OCI-LY7 (cell line): ENCODE data around the gene TAOK2. TPM values are rescaled to one million over a fixed set of nuclear protein-coding genes. Genes with fewer than 3 reads are reported as not detected.

Source experiments
- BruUV-seq: library from RNA; stranded (reverse); fragments of 400-500 nt; replicated peaks from 2 replicates; lab custom pipeline; 2021; lab: Mats Ljungman, UMichigan
- CTCF ChIA-PET: fragments of 300-600 bp; sonication (Branson Sonifier 250); formaldehyde crosslinking; loops from one replicate; lab custom pipeline; 2022; ENCODE audit warnings: antibody characterized with exemption; ENCODE audit not compliant: unreplicated experiment; lab: Charles Lee
- POLR2A ChIA-PET: fragments of 300-600 bp; sonication (Branson Sonifier 250); formaldehyde crosslinking; loops from one replicate; lab custom pipeline; 2022; ENCODE audit warnings: antibody characterized with exemption; lab: Charles Lee
- DNase-seq: peaks from one replicate; pipeline ENCODE4 v3.0.0-alpha.2; 2015; ENCODE audit warnings: low spot score
- H2AFZ ChIP-seq: fragments of 200-600 bp; sonication (generic), shearing (Covaris generic); 2 replicates; pipeline ENCODE4 v1.6.1; 2014; ENCODE audit warnings: mild to moderate bottlenecking, antibody characterized with exemption, low read length, moderate library complexity
- H3K27ac ChIP-seq: fragments of 200-600 bp; sonication (generic); 2 replicates; pipeline ENCODE4 v1.5.1; 2014; ENCODE audit warnings: mixed run types, low read depth, mild to moderate bottlenecking, moderate library complexity, low read length, inconsistent platforms; ENCODE audit not compliant: poor library complexity, severe bottlenecking
- H3K36me3 ChIP-seq: fragments of 200-600 bp; sonication (generic); 2 replicates; pipeline ENCODE4 v1.6.1; 2014; ENCODE audit warnings: mild to moderate bottlenecking, antibody characterized with exemption, low read length, moderate library complexity, mixed read lengths; ENCODE audit not compliant: insufficient read depth
- H3K4me1 ChIP-seq: fragments of 200-600 bp; sonication (generic); 2 replicates; pipeline ENCODE4 v1.5.1; 2014; ENCODE audit warnings: mild to moderate bottlenecking, low read length; ENCODE audit not compliant: insufficient read depth, poor library complexity, severe bottlenecking
- H3K4me2 ChIP-seq: fragments of 200-600 bp; sonication (generic); 2 replicates; pipeline ENCODE4 v1.6.1; 2014; ENCODE audit warnings: mild to moderate bottlenecking, low read length
- H3K4me3 ChIP-seq: fragments of 200-600 bp; sonication (generic); 2 replicates; pipeline ENCODE4 v1.5.1; 2014; ENCODE audit warnings: mild to moderate bottlenecking, low read depth, low read length; ENCODE audit not compliant: poor library complexity, severe bottlenecking
- H3K79me2 ChIP-seq: fragments of 200-600 bp; sonication (generic); 2 replicates; pipeline ENCODE4 v1.6.1; 2016; ENCODE audit warnings: low read depth, mild to moderate bottlenecking, low read length, moderate library complexity, mixed read lengths; ENCODE audit not compliant: insufficient read depth
- H3K9me2 ChIP-seq: fragments of 200-600 bp; sonication (generic); 2 replicates; pipeline ENCODE4 v1.6.1; 2016; ENCODE audit warnings: mild to moderate bottlenecking, low read length, mixed read lengths; ENCODE audit not compliant: insufficient read depth
- H3K9me3 ChIP-seq: fragments of 200-600 bp; sonication (generic); 2 replicates; pipeline ENCODE4 v1.6.1; 2014; ENCODE audit warnings: mild to moderate bottlenecking, mixed run types, low read length, mixed read lengths
- H4K20me1 ChIP-seq: fragments of 200-600 bp; sonication (generic); 2 replicates; pipeline ENCODE4 v1.6.1; 2014; ENCODE audit warnings: mild to moderate bottlenecking, antibody characterized with exemption, low read length, moderate library complexity, mixed read lengths; ENCODE audit not compliant: insufficient read depth
- EZH2phosphoT487 ChIP-seq: fragments of 200-600 bp; sonication (generic); IDR thresholded peaks from 2 replicates; pipeline ENCODE4 v1.6.1; 2018; ENCODE audit warnings: low read depth, borderline replicate concordance, mild to moderate bottlenecking, mixed run types, antibody characterized with exemption, low read length, moderate library complexity, mixed read lengths
- intact Hi-C: fragments of 100-400 bp; cut with micrococcal nuclease; formaldehyde crosslinking; loops from one replicate; pipeline ENCODE4 v1.10.0; 2022; ENCODE audit not compliant: unreplicated experiment
- total RNA-seq, 2 experiments: library from RNA; depleted of rRNA in 1 of 2; stranded (reverse); fragments of >200 nt in 1 of 2; shearing (Covaris generic) in 1 of 2; gene quantifications; 2 replicates each; pipeline ENCODE4 v1.2.3, GENCODE V29; 2014 to 2022
- TF ChIP-seq, protein P1 (sequence below): fragments of 200-600 bp; sonication (generic); conservative IDR thresholded peaks from 2 replicates; pipeline ENCODE4 v1.5.1; 2014; ENCODE audit warnings: mild to moderate bottlenecking, antibody characterized with exemption, low read length, moderate library complexity, mixed read lengths

TAOK2 gene
- total RNA-seq, 2 experiments from 2014 or later = 31.7 to 45.0 TPM

DNA sequence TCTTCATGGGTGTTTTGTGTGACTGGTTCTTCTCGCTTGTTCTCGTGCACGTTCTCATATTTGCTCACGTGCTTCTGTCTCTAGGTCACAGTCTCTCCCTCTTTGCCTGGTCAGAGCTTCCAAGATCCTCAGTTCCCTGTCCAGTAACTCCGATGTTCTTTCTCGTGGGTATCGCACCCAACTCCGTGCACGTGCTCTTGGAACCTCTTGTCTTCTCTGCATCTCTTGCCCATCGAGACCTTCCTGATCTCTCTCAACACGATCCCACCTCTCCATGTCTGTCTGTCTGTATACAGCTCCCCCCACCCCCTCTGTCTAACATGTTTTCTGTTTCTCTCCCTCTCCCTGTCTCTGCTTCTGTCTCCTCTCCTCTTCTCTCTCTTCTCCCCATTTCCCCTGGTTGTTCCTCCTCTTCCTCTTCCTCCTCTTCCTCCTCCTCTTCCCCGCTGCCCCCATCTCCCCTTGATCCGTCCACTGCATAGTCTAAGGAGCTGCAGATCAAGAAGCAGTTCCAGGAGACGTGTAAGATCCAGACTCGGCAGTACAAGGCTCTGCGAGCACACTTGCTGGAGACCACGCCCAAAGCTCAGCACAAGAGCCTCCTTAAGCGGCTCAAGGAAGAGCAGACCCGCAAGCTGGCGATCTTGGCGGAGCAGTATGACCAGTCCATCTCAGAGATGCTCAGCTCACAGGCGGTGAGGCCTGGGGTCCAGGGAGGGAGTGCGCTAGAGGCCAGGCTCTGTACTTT, 15.6 kb downstream of the TAOK2 start:
- TF ChIP-seq EZH2phosphoT487 = no peak
- TF ChIP-seq, protein P1, sequence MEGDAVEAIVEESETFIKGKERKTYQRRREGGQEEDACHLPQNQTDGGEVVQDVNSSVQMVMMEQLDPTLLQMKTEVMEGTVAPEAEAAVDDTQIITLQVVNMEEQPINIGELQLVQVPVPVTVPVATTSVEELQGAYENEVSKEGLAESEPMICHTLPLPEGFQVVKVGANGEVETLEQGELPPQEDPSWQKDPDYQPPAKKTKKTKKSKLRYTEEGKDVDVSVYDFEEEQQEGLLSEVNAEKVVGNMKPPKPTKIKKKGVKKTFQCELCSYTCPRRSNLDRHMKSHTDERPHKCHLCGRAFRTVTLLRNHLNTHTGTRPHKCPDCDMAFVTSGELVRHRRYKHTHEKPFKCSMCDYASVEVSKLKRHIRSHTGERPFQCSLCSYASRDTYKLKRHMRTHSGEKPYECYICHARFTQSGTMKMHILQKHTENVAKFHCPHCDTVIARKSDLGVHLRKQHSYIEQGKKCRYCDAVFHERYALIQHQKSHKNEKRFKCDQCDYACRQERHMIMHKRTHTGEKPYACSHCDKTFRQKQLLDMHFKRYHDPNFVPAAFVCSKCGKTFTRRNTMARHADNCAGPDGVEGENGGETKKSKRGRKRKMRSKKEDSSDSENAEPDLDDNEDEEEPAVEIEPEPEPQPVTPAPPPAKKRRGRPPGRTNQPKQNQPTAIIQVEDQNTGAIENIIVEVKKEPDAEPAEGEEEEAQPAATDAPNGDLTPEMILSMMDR = no peak
- no peaks in the 10 kb centered on the region for H4K20me1 ChIP-seq
- H3K9me2 ChIP-seq = no peaks in the 10 kb centered on the region
- CTCF ChIA-PET = no interaction called here
- no peaks in the 10 kb centered on the region for H3K79me2 ChIP-seq
- POLR2A ChIA-PET = no interaction called here
- H2AFZ ChIP-seq = no peak overlapping the region
- no peak overlapping the region for H3K27ac ChIP-seq
- intact Hi-C loops = no loop called here
- peaks cover 97% of the 10 kb centered on the region for H3K36me3 ChIP-seq
- H3K4me3 ChIP-seq = no peak overlapping the region
- no TSS peak for BruUV-seq
- DNase-seq = no peak
- peaks cover 7% of the 10 kb centered on the region for H3K4me1 ChIP-seq
- H3K4me2 ChIP-seq = no peak overlapping the region
- no peaks in the 10 kb centered on the region for H3K9me3 ChIP-seq

DNA sequence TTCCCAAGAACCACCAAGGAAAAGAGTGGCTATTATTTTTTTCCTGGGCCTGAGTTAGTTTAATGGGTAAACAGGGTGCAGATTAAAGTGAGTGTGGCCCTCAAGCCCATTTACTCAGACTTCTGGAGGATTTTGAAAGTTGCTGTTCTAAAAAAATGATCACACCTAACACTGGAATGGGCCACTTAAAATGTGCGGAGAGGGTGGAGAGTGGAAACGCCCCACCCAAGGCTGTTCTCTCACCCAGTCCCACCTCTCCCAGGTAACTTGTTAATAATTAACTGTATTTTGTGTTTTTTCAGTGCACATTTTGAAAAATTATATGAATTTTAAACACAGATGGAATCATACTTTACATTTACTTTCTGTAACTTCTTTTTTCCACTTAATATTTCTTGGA, 16.4 kb downstream of the TAOK2 start:
- Histone ChIP-seq H2AFZ (no peak overlapping the region), H3K4me1 (peaks cover 15% of the 10 kb centered on the region), H3K4me3 (no peak overlapping the region), H4K20me1 (no peaks in the 10 kb centered on the region), H3K9me3 (no peaks in the 10 kb centered on the region), H3K27ac (no peak overlapping the region), H3K79me2 (no peaks in the 10 kb centered on the region), H3K9me2 (no peaks in the 10 kb centered on the region), H3K4me2 (no peak overlapping the region), H3K36me3 (peaks cover 89% of the 10 kb centered on the region)
- POLR2A ChIA-PET = no interaction called here
- TF ChIP-seq, protein P1 = no peak
- TF ChIP-seq EZH2phosphoT487 = no peak
- BruUV-seq = no TSS peak
- intact Hi-C loops = loop anchor here (10.0 kb wide), 1 partner anchor 385 kb away; the partner anchor contains the start of genes MYL11 and TBC1D10B
- CTCF ChIA-PET = no interaction called here
- DNase-seq = no peak
